SH-SY5Y (cell line): ENCODE data around the gene CHRNA4.

Experiments
- GATA2 ChIP-seq: IDR thresholded peaks from 2 replicates; pipeline ENCODE4 v1.6.1; 2011; ENCODE audit warnings: mild to moderate bottlenecking, low read depth, low read length
- GATA3 ChIP-seq: IDR thresholded peaks from 2 replicates; pipeline ENCODE4 v1.6.1; 2011; ENCODE audit warnings: low read depth, mild to moderate bottlenecking, low read length, moderate library complexity

DNA sequence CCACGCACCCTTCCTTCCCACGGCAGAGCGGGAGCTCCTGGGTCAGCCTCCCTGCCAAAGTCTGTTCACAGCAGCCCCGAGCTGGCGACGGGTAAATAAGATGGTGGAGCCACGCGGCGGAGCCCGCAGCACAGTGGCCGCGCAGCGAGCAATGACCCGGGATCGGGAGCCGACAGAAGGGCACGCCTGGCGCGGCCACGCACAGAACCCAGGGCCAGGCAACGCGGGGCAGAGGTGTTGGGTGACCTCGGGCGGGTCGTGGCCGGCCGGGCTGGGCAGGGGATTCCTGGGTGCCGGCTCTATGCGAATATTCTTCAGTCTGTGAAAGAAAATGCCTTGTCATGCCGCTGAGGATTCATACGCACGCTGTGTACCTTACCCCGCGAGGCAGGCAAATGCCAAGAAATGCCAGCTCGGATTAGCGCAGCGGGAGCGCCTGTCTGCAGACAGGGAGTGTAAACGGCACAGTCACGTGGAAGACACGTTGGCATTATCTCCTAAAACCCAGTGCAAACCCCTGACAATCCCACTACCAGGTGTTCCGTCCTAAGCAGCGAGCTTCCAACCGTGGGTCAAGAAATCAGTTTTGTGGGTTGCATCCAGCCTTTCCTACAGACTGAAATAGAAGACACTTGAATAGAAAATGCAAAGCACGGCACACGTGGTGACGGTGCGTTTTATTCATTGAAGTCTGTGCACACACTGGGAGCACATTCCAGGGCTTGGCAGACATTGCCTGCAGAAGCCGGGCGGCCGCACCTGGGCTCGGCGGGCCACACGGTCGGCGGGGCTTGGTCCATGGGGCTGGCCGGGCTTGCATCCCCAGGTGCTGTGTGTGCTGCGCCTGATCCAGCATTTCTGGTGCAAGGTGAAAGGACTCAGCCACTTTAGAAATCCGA lies 18.3 kb downstream of the CHRNA4 start:
- TF ChIP-seq GATA2, result no peak
- TF ChIP-seq GATA3, result no peak
